Heart left ventricle (tissue), 16 donors: ENCODE results near the gene PPP1R2. TPM values are rescaled to one million over a fixed set of nuclear protein-coding genes. Genes with fewer than 3 reads are reported as not detected.

ENCODE experiments used
- ATAC-seq, 4 donors: fragments of 200-7000 bp; cut with Tn5 transposase; one replicate each; pipeline ENCODE4 v1.9.1; 2020 to 2022; ENCODE audit warnings: moderate library complexity in 4 of 4, mild to moderate bottlenecking in 3 of 4, moderate number of reproducible peaks in 1 of 4
- DNase-seq, 5 donors: peaks; one replicate each; pipeline ENCODE4 v3.0.0-alpha.2; 2020
- H3K27ac ChIP-seq, 12 donors: fragments of 200-600 bp; sonication (generic) in 4 of 12; one replicate each; pipeline versions ENCODE4 v1.5.0 to v1.8.0; 2016 to 2022; ENCODE audit warnings: mild to moderate bottlenecking in 2 of 12
- H3K27me3 ChIP-seq, 9 donors: fragments of 200-600 bp; sonication (generic) in 2 of 9; one replicate each; pipeline versions ENCODE4 v1.5.1 to v1.8.0; 2016 to 2022; ENCODE audit warnings: mild to moderate bottlenecking in 3 of 9
- H3K36me3 ChIP-seq, 9 donors: fragments of 200-600 bp; sonication (generic) in 2 of 9; one replicate each; pipeline versions ENCODE4 v1.5.0 to v1.8.0; 2018 to 2022; ENCODE audit warnings: mild to moderate bottlenecking in 2 of 9
- H3K4me1 ChIP-seq, 12 donors: fragments of 200-600 bp; sonication (generic) in 4 of 12; one replicate each; pipeline versions ENCODE4 v1.5.0 to v1.8.0; 2016 to 2022; ENCODE audit warnings: mild to moderate bottlenecking in 3 of 12
- H3K4me3 ChIP-seq, 12 donors: fragments of 200-600 bp; sonication (generic) in 4 of 12; one replicate each; pipeline versions ENCODE4 v1.5.0 to v1.8.0; 2017 to 2022; ENCODE audit warnings: mild to moderate bottlenecking in 9 of 12, moderate library complexity in 4 of 12
- H3K9me3 ChIP-seq, 12 donors: fragments of 200-600 bp; sonication (generic) in 4 of 12; one replicate each; pipeline versions ENCODE4 v1.5.0 to v1.8.0; 2016 to 2022; ENCODE audit warnings: mild to moderate bottlenecking in 1 of 12
- POLR2A ChIP-seq, 2 donors: fragments of 450-650 bp; IDR thresholded peaks; one replicate each; pipeline ENCODE4 v1.6.1; 2017; ENCODE audit warnings: antibody characterized with exemption in 2 of 2, mild to moderate bottlenecking in 2 of 2, moderate library complexity in 2 of 2
- WGBS, 4 donors: extraction: QIAGEN DNeasy Blood & Tissue Kit in 2 of 4; methylation state at CpG; one replicate each; pipeline versions ENCODE4 v1.1.5 to v1.1.7; 2013 to 2018; 5-methylcytosine and 5-hydroxymethylcytosine counted together
- intact Hi-C, 10 donors: fragments of 100-400 bp; cut with DNase I; formaldehyde crosslinking; loops; one replicate each; pipeline versions ENCODE4 v1.11.1 to v1.14.2; 2022
- polyA plus RNA-seq, 2 donors: library from polyadenylated mRNA; stranded (reverse); fragments of 200-250 nt; gene quantifications; one replicate each; pipeline ENCODE4 v1.2.3, GENCODE V29; 2013
- total RNA-seq, 9 donors: library from RNA; depleted of rRNA in 2 of 9; stranded (reverse); fragments of >200 nt in 2 of 9; fragmentation: NEBNext Ultra II Directional in 3 of 9; extraction: Animal tissue kit (Norgen Biotek cat#: 25700) in 3 of 9; gene quantifications; one replicate each; pipeline versions ENCODE4 v1.1.0 to v1.2.4, GENCODE V29; 2016 to 2023
- TF ChIP-seq, protein P1 (sequence below), 12 donors: fragments of 200-600 bp; sonication (generic) in 4 of 12; IDR thresholded peaks; one replicate each; pipeline versions ENCODE4 v1.5.0 to v1.8.0; 2018 to 2022; ENCODE audit warnings: antibody characterized with exemption in 12 of 12, mild to moderate bottlenecking in 5 of 12
- donor health status: ischemic (EF 13 %, LVEDD 7.1; RV severe dilation, severe dysfunction).
- donor health status: healthy with polysubstance abuse.
- donor health status: DM: no; HTN: yes; CAD: no.
- donor health status: DM: no; HTN: no; CAD: no.
- donor health status: ischemic (EF 25% LVEDD 6.9; RV normal size, moderate dysfunction).
- donor health status: ischemic (EF 25% LVEDD 5.7; RV mildly dilated, moderate dysfunction).
- donor health status: healthy.
- donor health status: DM: yes; HTN: yes; CAD: no.
- donor health status: ischemic (EF 35%, LVEDD 5.7; RV mildly dilated, moderate dysfunction).
- donor health status: nonischemic (EF 11% LVEDD 7.7; RV severe dilation, severe dysfunction).
- donor health status: DM: yes; HTN: yes; CAD: no.
- donor health status: PGD.
- donor health status: ischemic (EF 29% LVEDD 5.4; RV normal size, mild dysfunction).
- donor health status: nonischemic (EF 23%, LVEDD 6.1; RV moderate dilation, normal function).

PPP1R2 gene
- total and polyA plus RNA-seq, 11 donors, result 16.8 to 63.6 (median 43.9) TPM

DNA sequence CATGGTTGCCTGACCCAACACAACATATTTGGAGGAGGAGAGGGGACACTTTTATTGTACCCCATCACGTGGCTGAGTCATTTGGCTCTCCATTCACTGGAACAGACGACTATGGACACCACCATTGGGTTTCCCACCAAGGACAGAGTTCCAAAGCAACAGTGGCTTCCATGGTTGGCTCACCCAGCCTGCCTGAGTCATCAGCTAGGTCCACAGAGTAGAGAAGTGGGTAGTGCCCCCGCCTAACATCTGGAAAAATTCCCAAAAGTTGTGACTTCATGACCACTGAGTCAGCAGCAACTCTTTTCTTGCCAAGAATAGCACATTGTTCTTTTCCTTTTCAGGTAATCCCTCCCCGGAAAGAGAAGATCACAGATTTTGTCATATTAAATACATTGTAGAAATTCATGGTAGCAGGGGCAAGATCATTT is 3.0 kb upstream of the PPP1R2 start:
- Histone ChIP-seq H3K27me3 (no peaks in the 10 kb centered on the region), H3K27ac (peak overlapping the region in 11 of 12 donors; percentile 41 to 97 (median 91)), H3K4me3 (peak overlapping the region in 1 of 12 donors; percentile 9), H3K4me1 (peaks cover 0 to 83% (median 47%) of the 10 kb centered on the region in 12 donors), H3K9me3 (no peaks in the 10 kb centered on the region), H3K36me3 (no peaks in the 10 kb centered on the region)
- intact Hi-C loops, result no loop called here
- no peak for TF ChIP-seq POLR2A (IDR thresholded peaks at IDR 0.05)
- TF ChIP-seq, protein P1, sequence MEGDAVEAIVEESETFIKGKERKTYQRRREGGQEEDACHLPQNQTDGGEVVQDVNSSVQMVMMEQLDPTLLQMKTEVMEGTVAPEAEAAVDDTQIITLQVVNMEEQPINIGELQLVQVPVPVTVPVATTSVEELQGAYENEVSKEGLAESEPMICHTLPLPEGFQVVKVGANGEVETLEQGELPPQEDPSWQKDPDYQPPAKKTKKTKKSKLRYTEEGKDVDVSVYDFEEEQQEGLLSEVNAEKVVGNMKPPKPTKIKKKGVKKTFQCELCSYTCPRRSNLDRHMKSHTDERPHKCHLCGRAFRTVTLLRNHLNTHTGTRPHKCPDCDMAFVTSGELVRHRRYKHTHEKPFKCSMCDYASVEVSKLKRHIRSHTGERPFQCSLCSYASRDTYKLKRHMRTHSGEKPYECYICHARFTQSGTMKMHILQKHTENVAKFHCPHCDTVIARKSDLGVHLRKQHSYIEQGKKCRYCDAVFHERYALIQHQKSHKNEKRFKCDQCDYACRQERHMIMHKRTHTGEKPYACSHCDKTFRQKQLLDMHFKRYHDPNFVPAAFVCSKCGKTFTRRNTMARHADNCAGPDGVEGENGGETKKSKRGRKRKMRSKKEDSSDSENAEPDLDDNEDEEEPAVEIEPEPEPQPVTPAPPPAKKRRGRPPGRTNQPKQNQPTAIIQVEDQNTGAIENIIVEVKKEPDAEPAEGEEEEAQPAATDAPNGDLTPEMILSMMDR (IDR thresholded peaks at IDR 0.05), result no peak
- ATAC-seq (no peak), DNase-seq (peak in 2 of 5 donors; percentile 34 to 55)
- WGBS, 4 donors, result 41 to 59% (median 50%) methylated on average over 4 of the region's 4 CpGs

GRCh38 chr3:195544634-195545033 is 1.5 kb upstream of the PPP1R2 start:
- DNase-seq (peak in 4 of 5 donors; percentile 70 to 86 (median 80)), ATAC-seq (peak; percentile 29 to 70 (median 48))
- no peaks in the 10 kb centered on the region for H3K36me3 ChIP-seq
- TF ChIP-seq POLR2A (IDR thresholded peaks at IDR 0.05), result no peak
- TF ChIP-seq, protein P1 (IDR thresholded peaks at IDR 0.05), result no peak
- H3K4me1 ChIP-seq, result peaks cover 3 to 83% (median 48%) of the 10 kb centered on the region in 12 donors
- H3K4me3 ChIP-seq, result peak overlapping the region in 3 of 12 donors; percentile 85 to 98 (median 94)
- intact Hi-C loops, result no loop called here
- H3K27ac ChIP-seq, result peak overlapping the region; percentile 51 to 97 (median 94)
- no peaks in the 10 kb centered on the region for H3K27me3 ChIP-seq
- 26 to 59% (median 46%) methylated on average over 3 of the region's 3 CpGs for WGBS, 4 donors
- no peaks in the 10 kb centered on the region for H3K9me3 ChIP-seq

DNA sequence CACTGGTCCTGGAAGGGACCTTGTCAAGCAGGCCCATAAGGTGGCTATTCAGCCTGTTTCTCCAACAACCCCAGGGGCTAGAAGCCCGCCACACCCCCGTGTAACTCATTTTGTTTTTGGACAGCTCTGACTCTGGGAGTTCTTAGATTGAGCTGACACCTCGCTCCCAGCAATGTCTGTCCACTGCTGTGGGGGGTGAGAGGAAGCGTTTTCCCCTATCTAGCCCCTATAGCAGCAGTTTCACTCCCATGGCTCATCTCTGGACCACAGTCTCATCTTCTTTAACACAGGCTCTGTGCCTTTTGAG is 1.1 kb upstream of the PPP1R2 start:
- Histone ChIP-seq H3K4me3 (peak overlapping the region in 10 of 12 donors; percentile 74 to 98 (median 90)), H3K4me1 (peaks cover 3 to 83% (median 53%) of the 10 kb centered on the region in 12 donors), H3K27me3 (no peaks in the 10 kb centered on the region), H3K36me3 (no peaks in the 10 kb centered on the region), H3K27ac (peak overlapping the region; percentile 51 to 97 (median 94)), H3K9me3 (no peaks in the 10 kb centered on the region)
- ATAC-seq (no peak), DNase-seq (no peak)
- intact Hi-C loops, result no loop called here
- 42 to 58% (median 57%) methylated on average over 4 of the region's 4 CpGs for WGBS, 4 donors
- TF ChIP-seq POLR2A (IDR thresholded peaks at IDR 0.05), result no peak
- TF ChIP-seq, protein P1 (IDR thresholded peaks at IDR 0.05), result no peak

DNA sequence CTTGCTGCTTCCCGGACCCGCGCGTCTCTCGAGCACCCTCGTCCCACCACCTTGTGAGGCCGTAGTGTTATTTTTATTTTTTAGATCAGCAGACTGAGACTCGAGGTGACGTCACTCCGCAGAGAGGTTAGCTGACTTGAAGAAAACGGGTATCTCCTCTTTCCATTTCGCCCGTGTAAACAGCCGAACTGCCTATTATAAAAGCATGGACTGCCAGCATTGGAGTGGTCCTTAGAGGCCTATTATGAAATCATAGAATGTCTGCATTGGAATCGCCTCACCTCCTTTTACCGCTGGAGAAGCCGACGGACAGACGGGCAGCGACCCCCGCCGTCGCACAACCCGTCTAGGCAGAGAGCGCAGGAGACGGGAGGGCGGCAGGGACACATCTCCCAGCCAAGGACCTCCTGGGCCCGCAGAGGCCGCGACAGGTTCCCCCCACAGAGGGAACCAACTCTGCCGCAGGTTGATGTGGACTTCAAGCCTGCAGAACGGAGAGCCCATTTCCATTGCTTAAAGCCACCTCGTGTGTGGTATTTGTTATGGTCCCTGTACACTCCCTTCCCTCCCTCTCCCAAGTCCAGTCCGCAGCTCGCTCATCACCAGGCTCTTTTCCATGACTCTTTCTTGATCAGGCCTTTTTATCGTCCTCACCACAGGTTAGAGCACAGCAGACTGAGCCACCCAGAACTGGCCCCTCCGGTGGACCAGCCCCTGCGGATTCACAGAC is 540 bp upstream of the PPP1R2 start:
- Histone ChIP-seq H3K27ac (peak overlapping the region; percentile 80 to 97 (median 94)), H3K4me1 (peaks cover 3 to 83% (median 57%) of the 10 kb centered on the region in 12 donors), H3K27me3 (no peaks in the 10 kb centered on the region), H3K36me3 (no peaks in the 10 kb centered on the region), H3K9me3 (no peaks in the 10 kb centered on the region), H3K4me3 (peak overlapping the region; percentile 74 to 98 (median 88))
- 11 to 15% (median 12%) methylated on average over 23 to 38 of the region's 38 CpGs for WGBS, 4 donors
- TF ChIP-seq, protein P1 (IDR thresholded peaks at IDR 0.05), result no peak
- peak; percentile 4 to 18 (median 8) for ATAC-seq
- intact Hi-C loops, result no loop called here
- peak in 3 of 5 donors; percentile 32 to 47 (median 32) for DNase-seq
